K562 (cell line): ENCODE data around the gene CCDC185. TPM values are rescaled to one million over a fixed set of nuclear protein-coding genes. Genes with fewer than 3 reads are reported as not detected.

Experiments
- ATAC-seq: fragments of 200-7000 bp; cut with Tn5 transposase; 3 replicates; pipeline ENCODE4 v1.9.1; 2020; ENCODE audit warnings: moderate library complexity
- BruUV-seq: library from RNA; stranded (reverse); fragments of 400-500 nt; replicated peaks from 2 replicates; lab custom pipeline; 2021; lab: Mats Ljungman, UMichigan
- CTCF ChIA-PET: fragments of 300-600 bp; formaldehyde crosslinking; extraction: SDS; loops from one replicate; lab custom pipeline; 2021; ENCODE audit warnings: low intra/inter-chr PET ratio; lab: Yijun Ruan, JAX
- POLR2A ChIA-PET: fragments of 300-600, 350-650 bp; sonication (Branson Sonifier 250); formaldehyde crosslinking; extraction: SDS; loops from one replicate; lab custom pipeline; 2021; ENCODE audit warnings: antibody characterized with exemption, inconsistent platforms; lab: Yijun Ruan, JAX
- DNase-seq, 4 experiments: peaks; one replicate each; pipeline versions ENCODE4 v3.0.0 to v3.0.0-alpha.2; 2011 to 2018; ENCODE audit warnings: low spot score in 3 of 4, mixed read lengths in 3 of 4; ENCODE audit errors: extremely low read depth in 1 of 4
- FAIRE-seq: peaks from 2 replicates; lab custom pipeline; 2011; peaks lifted over from hg19 to GRCh38; lab: Jason Lieb, UNC
- H2AFZ ChIP-seq: 2 replicates; pipeline ENCODE4 v1.6.0; 2011; ENCODE audit warnings: low read depth, low read length, control low read depth, inconsistent platforms
- H3K27ac ChIP-seq: fragments of 200-600 bp; 3 replicates; pipeline ENCODE4 v1.8.0; 2011; ENCODE audit warnings: low read depth, mild to moderate bottlenecking, control low read depth, inconsistent platforms, low read length, moderate library complexity, mixed read lengths; ENCODE audit errors: extremely low read depth
- H3K27me3 ChIP-seq, 2 experiments: fragments of 300-600 bp in 1 of 2; 2 replicates in 1 of 2; 3 replicates in 1 of 2; pipeline versions ENCODE4 v1.6.0 to v1.8.0; 2011; ENCODE audit warnings: inconsistent platforms in 2 of 2, low read length in 2 of 2, mild to moderate bottlenecking in 1 of 2, mixed read lengths in 1 of 2, moderate library complexity in 1 of 2; ENCODE audit not compliant: control insufficient read depth in 2 of 2, insufficient read depth in 2 of 2
- H3K36me3 ChIP-seq: fragments of 300-600 bp; 3 replicates; pipeline ENCODE4 v1.8.0; 2011; ENCODE audit warnings: mild to moderate bottlenecking, low read length, inconsistent platforms; ENCODE audit not compliant: control insufficient read depth, insufficient read depth
- H3K4me1 ChIP-seq, 2 experiments: fragments of 200-600 bp in 1 of 2; replicated peaks in 1 of 2; 2 replicates in 1 of 2; 3 replicates in 1 of 2; pipeline versions ENCODE4 v1.5.1 to v1.8.0; 2011; ENCODE audit warnings: inconsistent platforms in 2 of 2, low read length in 2 of 2, mild to moderate bottlenecking in 1 of 2, mixed read lengths in 1 of 2, moderate library complexity in 1 of 2; ENCODE audit not compliant: control insufficient read depth in 2 of 2, insufficient read depth in 2 of 2
- H3K4me2 ChIP-seq: 2 replicates; pipeline ENCODE4 v1.6.1; 2011; ENCODE audit warnings: low read length, control low read depth, inconsistent platforms, mixed read lengths; ENCODE audit not compliant: insufficient read depth
- H3K4me3 ChIP-seq: fragments of 200-600 bp; sonication (generic), shearing (Covaris generic); 2 replicates; pipeline ENCODE4 v1.5.1; 2016; ENCODE audit warnings: control low read depth, inconsistent platforms
- H3K79me2 ChIP-seq: fragments of 200-600 bp; 3 replicates; pipeline ENCODE4 v1.8.0; 2011; ENCODE audit warnings: low read length, inconsistent platforms; ENCODE audit not compliant: control insufficient read depth, insufficient read depth
- H3K9ac ChIP-seq, 2 experiments: 2 replicates each; pipeline versions ENCODE4 v1.6.0 to v1.6.1; 2011; ENCODE audit warnings: low read depth in 2 of 2, low read length in 2 of 2, control low read depth in 1 of 2, inconsistent platforms in 1 of 2, mild to moderate bottlenecking in 1 of 2, mixed read lengths in 1 of 2; ENCODE audit not compliant: insufficient read depth in 1 of 2
- H3K9me1 ChIP-seq: one replicate; pipeline ENCODE4 v1.6.0; 2011; ENCODE audit warnings: inconsistent platforms, mild to moderate bottlenecking, low read length, moderate library complexity; ENCODE audit not compliant: control insufficient read depth, insufficient read depth
- H3K9me3 ChIP-seq: replicated peaks from 2 replicates; pipeline ENCODE4 v1.5.1; 2011; ENCODE audit warnings: low read depth, low read length, inconsistent platforms; ENCODE audit not compliant: control insufficient read depth, insufficient read depth
- H4K20me1 ChIP-seq: replicated peaks from 2 replicates; pipeline ENCODE4 v1.6.1; 2011; ENCODE audit warnings: low read length, inconsistent platforms, mixed read lengths; ENCODE audit not compliant: control insufficient read depth, insufficient read depth
- BCOR ChIP-seq: fragments of 450-650 bp; IDR thresholded peaks from 2 replicates; pipeline ENCODE4 v1.6.1; 2016
- BRF1 ChIP-seq: IDR thresholded peaks from 3 replicates; pipeline ENCODE4 v1.6.1; 2011; ENCODE audit warnings: borderline replicate concordance, mild to moderate bottlenecking; ENCODE audit not compliant: insufficient read length; ENCODE audit errors: extremely low read depth
- FOXM1 ChIP-seq, 2 experiments: fragments of 450-650 bp in 1 of 2; sonication (generic) in 1 of 2; formaldehyde crosslinking in 1 of 2; IDR thresholded peaks; 2 replicates each; pipeline versions ENCODE4 v1.6.1 to v1.9.0; 2017 to 2022; ENCODE audit warnings: low read depth in 2 of 2, mild to moderate bottlenecking in 2 of 2, missing genetic modification reagents in 1 of 2, moderate library complexity in 1 of 2
- NFIX ChIP-seq: fragments of 250-450 bp; sonication (Bioruptor Pico); IDR thresholded peaks from 2 replicates; pipeline ENCODE4 v1.4.0; 2020; ENCODE audit warnings: low read depth, mild to moderate bottlenecking, moderate library complexity
- TAF9B ChIP-seq: fragments of 450-650 bp; IDR thresholded peaks from 2 replicates; pipeline ENCODE4 v1.6.1; 2018; ENCODE audit warnings: mild to moderate bottlenecking; ENCODE audit not compliant: partially characterized antibody
- USF1 ChIP-seq: sonication (generic); formaldehyde crosslinking; IDR thresholded peaks from 2 replicates; pipeline ENCODE4 v1.9.0; 2022; ENCODE audit warnings: mild to moderate bottlenecking, missing genetic modification reagents
- ZBTB34 ChIP-seq: fragments of 250-450 bp; sonication (Bioruptor Pico); IDR thresholded peaks from 2 replicates; pipeline ENCODE4 v1.8.0; 2021; ENCODE audit warnings: mild to moderate bottlenecking, moderate library complexity
- ZBTB40 ChIP-seq, 2 experiments: fragments of 450-650 bp in 1 of 2; sonication (generic) in 1 of 2; formaldehyde crosslinking in 1 of 2; IDR thresholded peaks; 2 replicates each; pipeline versions ENCODE4 v1.7.1 to v1.9.0; 2016 to 2022; ENCODE audit warnings: inconsistent platforms in 1 of 2, mild to moderate bottlenecking in 1 of 2, missing genetic modification reagents in 1 of 2
- ZNF217 ChIP-seq: sonication (generic); formaldehyde crosslinking; IDR thresholded peaks from 2 replicates; pipeline ENCODE4 v1.8.0; 2022; ENCODE audit warnings: mild to moderate bottlenecking, missing genetic modification reagents
- ZZZ3 ChIP-seq: fragments of 450-650 bp; IDR thresholded peaks from 2 replicates; pipeline ENCODE4 v1.6.1; 2016; ENCODE audit warnings: antibody characterized with exemption, mild to moderate bottlenecking, moderate library complexity
- WGBS: fragments of 100-300 bp; shearing (Covaris generic); methylation state at CpG from one replicate; pipeline ENCODE4 v1.1.6; 2016; ENCODE audit warnings: low coverage, mixed read lengths; ENCODE audit not compliant: insufficient coverage; ENCODE audit errors: missing lambda C conversion rate; 5-methylcytosine and 5-hydroxymethylcytosine counted together
- in situ Hi-C: fragments of 300-500 bp; cut with MboI; formaldehyde crosslinking; loops from 4 replicates; pipeline ENCODE4 v1.15.0; 2018; ENCODE audit warnings: inconsistent platforms, mixed read lengths
- intact Hi-C: fragments of 100-400 bp; cut with micrococcal nuclease; formaldehyde crosslinking; loops from 2 replicates; pipeline ENCODE4 v1.14.2; 2022
- polyA plus RNA-seq, 8 experiments: library from polyadenylated mRNA; depleted of rRNA in 4 of 8; stranded (reverse) in 5 of 8; unstranded in 3 of 8; fragments of >200 nt; fragmentation: Nextera tagmentation in 2 of 8; fragmentation: Illumina TruSeq in 1 of 8; extraction: Ambion mirVana in 2 of 8; extraction: Trizol in 1 of 8; gene quantifications; 2 replicates each; pipeline versions ENCODE4 v1.2.1 to v1.2.3, GENCODE V29; 2011 to 2014; ENCODE audit warnings: inconsistent platforms in 1 of 8, missing spikeins in 1 of 8
- total RNA-seq, 7 experiments: library from RNA; depleted of rRNA in 6 of 7; stranded (reverse); fragments of >200 nt in 6 of 7; fragmentation: Illumina TruSeq in 2 of 7; extraction: Trizol in 2 of 7; gene quantifications; 2 replicates each; pipeline versions ENCODE4 v1.2.1 to v1.2.3, GENCODE V29; 2011 to 2021; ENCODE audit warnings: low replicate concordance in 1 of 7

CCDC185 gene
- total and polyA plus RNA-seq, 9 of the 15 experiments (the other 6 are each of a cell fraction or from before 2014, with no cell fraction given) = not detected

GRCh38 chr1:223350361-223350908 is 42.8 kb upstream of the CCDC185 start:
- no peaks in the 10 kb centered on the region for H3K4me1 ChIP-seq
- 13% methylated on average over 5 of the region's 5 CpGs for WGBS
- intact Hi-C loops (no loop called here), in situ Hi-C loops (no loop called here)
- H3K27me3 ChIP-seq = peaks cover 2 to 53% of the 10 kb centered on the region in 2 experiments; a peak in 4 of 5 replicates
- H3K4me3 ChIP-seq = no peak overlapping the region
- BruUV-seq = no TSS peak
- CTCF ChIA-PET = no interaction called here
- no peak overlapping the region for H3K4me2 ChIP-seq
- no peak overlapping the region for H3K9ac ChIP-seq
- H4K20me1 ChIP-seq = no peaks in the 10 kb centered on the region
- no peak for ATAC-seq
- no peaks in the 10 kb centered on the region for H3K9me1 ChIP-seq
- H3K36me3 ChIP-seq = no peaks in the 10 kb centered on the region
- H3K79me2 ChIP-seq = no peaks in the 10 kb centered on the region
- no peak for FAIRE-seq
- DNase-seq = no peak
- POLR2A ChIA-PET = interaction anchor here (0.6 to 0.7 kb wide), 2 partner anchors 10 to 80 kb away, joined by 3 read pairs; no protein-coding TSS in a partner anchor
- H2AFZ ChIP-seq = no peak overlapping the region
- H3K9me3 ChIP-seq = no peaks in the 10 kb centered on the region
- no peak overlapping the region for H3K27ac ChIP-seq
- no peak for TF ChIP-seq ZNF217 (CRISPR knock-in tag)
- no peak for TF ChIP-seq USF1 (CRISPR knock-in tag)
- no peak for TF ChIP-seq BRF1
- no peak for TF ChIP-seq ZBTB40 (IDR thresholded peaks at IDR 0.05)
- TF ChIP-seq ZBTB40 (CRISPR knock-in tag; IDR thresholded peaks at IDR 0.05) = no peak
- TF ChIP-seq NFIX (CRISPR knock-in tag) = no peak
- TF ChIP-seq TAF9B = no peak
- no peak for TF ChIP-seq ZBTB34 (CRISPR knock-in tag)
- no peak for TF ChIP-seq BCOR
- no peak for TF ChIP-seq ZZZ3
- no peak for TF ChIP-seq FOXM1 (IDR thresholded peaks at IDR 0.05; ENCODE audit: low read depth)
- no peak for TF ChIP-seq FOXM1 (CRISPR knock-in tag; IDR thresholded peaks at IDR 0.05; ENCODE audit: low read depth)
